Erythroblast (primary cell): ENCODE results near the gene RXRG.
A peak's percentile ranks its signal among the peaks of the same experiment; 100 is the strongest.

ENCODE experiments used
- DNase-seq, 2 experiments: peaks; one replicate each; lab custom pipeline; 2025; lab: John Stamatoyannopoulos, UW
- GATA1 ChIP-seq: IDR thresholded peaks from 2 replicates; pipeline ENCODE4 v1.6.1; 2011; ENCODE audit warnings: low read depth, mild to moderate bottlenecking, control low read depth, low read length, moderate library complexity
- POLR2A ChIP-seq: IDR thresholded peaks from 2 replicates; pipeline ENCODE4 v1.6.1; 2011; ENCODE audit warnings: mild to moderate bottlenecking, low read length

RXRG gene

DNA sequence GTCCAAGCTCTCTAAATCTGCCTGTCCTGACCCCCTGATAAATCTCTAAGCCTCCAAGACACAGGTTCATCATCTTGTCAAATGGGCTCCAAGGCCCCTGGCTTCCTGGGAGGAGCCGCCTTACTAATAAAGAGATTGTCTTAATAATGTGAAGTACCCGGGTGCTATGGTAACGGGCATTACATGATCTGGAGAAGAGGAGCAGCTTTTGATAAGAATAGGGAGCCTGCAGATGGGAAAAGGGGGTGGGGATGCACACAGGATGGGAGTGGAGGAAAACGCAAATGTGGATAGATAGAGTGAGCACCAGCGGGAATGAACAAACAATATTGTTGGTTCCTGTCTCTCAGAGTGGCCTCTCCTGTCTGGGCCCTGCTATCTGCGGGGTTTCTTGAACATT, 11.9 kb upstream of the RXRG start:
- TF ChIP-seq GATA1 (no peak), POLR2A (no peak)
- no peak for DNase-seq

DNA sequence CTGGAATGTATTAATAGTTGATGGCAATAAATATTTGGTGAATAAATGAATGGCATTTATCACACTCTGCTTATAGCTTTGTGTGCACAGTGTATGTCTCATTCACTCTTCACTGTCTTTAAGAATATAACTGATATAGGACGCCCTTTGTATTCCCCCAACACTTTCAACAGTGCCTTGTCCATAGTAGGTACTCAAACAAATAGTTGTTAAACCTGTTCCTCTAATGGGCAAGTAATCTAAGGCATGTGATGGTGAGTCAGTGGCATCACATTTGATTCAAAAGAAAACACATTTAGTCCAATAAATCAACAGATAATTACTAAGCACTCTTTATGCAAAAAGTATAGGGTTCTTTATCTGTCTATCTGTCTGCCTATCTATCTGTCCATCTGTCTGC, 11.2 kb upstream of the RXRG start:
- TF ChIP-seq GATA1 (no peak), POLR2A (no peak)
- peak in 1 of 2 experiments; percentile 9 for DNase-seq

DNA sequence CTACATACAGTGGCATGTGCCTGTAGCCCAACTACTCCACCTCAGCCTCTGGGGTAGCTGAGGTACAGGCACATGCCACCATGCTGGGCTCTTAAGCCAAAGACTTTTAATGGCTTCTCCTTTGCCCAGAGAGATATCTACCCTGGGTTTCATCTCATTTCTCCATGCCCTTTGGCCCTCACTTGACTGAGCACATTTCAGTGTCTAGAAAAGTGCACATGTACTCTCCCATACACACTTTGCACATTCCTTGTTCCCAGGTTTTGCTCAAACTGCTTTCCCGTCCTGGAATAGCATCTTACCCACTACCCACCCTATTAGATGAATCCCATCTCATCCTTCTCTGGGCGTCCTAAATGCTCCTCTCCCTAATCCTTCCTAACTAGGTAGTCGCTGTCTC, 10.2 kb upstream of the RXRG start:
- TF ChIP-seq GATA1 (no peak), POLR2A (no peak)

DNA sequence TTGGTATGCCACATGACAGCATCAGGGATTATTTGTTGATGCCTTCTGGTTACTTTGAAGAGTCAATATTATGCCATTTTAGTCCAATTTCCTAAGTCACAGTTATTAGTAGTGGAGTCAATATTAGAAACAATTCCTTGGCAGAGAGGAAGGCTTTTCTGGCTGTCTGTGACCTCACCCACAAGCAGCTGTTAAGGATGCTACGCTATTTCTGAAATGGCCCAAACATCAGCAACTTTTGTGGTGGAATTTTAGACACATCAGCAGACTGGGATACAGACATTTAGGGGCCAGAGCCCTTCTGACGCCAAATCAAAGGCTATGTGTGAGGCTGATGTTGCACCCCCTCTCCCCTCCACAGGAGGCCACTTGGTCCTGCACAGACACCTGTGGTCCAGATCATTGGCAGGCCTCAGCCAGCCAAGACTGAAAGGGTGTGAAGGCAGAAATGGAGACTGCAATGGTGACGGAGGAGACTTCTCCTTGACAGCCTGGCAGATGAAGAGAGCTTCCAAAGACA, 9.2 kb upstream of the RXRG start:
- TF ChIP-seq POLR2A: no peak
- no peak for TF ChIP-seq GATA1
- DNase-seq: no peak

More for the DNA sequence above, 10.2 kb upstream of the RXRG start:
- no peak for DNase-seq

DNA sequence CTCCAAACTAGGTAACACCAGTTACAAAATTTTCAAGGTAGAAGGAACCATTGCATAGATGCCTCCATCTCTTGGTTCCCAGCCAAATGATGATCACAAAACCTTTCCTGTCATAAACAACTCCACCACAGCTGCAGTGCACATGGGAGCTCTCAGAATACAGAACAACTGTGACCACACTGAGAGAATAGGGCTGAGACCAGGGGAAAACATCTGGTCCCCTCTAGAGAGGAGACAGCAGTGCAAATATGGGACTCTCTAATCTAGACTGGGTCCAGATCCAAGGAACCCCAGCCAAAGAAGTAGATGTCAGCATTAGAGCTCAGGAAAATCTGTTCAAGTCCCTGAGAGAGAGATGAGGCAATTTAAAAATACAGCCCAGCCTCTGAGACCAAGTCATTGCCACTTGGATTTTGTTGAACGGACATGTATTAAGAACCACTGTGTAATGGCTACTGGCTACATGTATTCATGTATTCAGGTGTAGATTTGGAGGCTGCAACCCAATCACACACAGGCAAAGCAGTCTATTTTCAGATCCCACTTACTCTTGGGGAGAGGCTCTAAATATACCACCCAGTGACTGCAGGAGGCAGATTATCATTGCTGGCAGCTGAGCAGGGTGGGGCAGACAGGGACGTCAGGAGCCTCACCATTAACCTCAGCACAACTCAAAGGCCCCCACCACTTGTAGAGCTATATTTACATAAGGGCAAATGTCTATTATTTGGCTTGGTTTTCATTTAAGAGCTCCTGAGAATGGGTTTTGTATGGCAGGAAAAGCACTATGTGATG, 7.6 kb upstream of the RXRG start:
- TF ChIP-seq POLR2A (no peak), GATA1 (no peak)

DNA sequence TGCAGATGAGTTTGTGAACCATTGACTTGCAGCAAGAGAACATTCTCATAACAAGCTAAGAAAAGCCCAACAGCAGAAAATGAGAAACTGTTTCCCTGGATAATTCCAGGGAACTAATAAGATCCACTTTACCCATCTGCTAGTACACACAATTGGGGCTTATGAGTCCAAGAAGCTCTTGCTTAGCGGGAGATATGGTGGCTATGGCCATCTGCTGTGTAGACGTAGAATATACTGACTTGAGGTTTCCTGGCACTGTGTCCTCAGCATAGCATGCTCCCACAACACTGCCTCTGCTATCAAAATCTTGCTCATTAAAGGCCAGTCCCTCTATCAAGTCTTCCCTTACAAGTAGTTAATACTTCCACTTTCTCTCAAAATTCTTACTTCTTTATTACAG, 6.8 kb upstream of the RXRG start:
- DNase-seq: no peak
- TF ChIP-seq GATA1: no peak
- TF ChIP-seq POLR2A: no peak

More for the DNA sequence above, 7.6 kb upstream of the RXRG start:
- peak; percentile 15 to 28 for DNase-seq

DNA sequence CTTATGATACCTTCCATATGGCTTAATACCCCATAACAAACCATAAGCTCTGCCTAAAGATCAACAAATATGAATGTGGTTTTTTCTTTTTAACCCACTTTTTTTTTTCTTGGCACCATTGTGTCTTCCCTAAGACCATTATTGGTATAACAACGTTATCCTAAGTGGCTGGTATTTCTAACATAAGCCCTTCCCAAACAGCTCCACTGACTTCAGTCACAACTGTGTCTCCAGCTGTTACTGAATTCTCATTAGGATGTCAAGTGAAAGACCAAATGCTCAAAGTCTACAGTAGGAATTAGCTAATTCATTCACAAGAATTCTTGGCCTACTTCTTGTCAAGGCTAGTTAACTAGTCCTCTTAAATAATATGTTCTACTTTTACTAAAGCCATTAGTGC, 4.2 kb upstream of the RXRG start:
- no peak for DNase-seq

DNA sequence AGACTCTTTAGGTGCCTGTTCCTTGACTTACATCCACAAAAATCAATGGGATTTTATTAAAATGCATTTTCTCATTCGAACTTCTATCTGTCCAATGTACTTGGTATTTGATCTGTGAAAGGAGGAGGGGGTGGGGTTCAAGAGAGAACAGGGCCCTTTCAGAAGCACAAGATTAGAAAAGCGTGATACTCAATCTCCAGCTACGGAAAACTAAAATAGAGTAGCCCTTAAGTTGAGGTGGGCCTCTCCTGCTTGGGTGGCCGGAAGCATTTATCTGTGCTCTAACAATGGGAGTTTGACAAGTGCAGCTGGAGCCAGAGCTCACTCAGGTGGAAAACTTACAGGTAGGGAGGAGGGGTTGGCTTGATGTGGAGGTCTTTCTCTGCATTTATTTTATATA, 462 bp upstream of the RXRG start:
- TF ChIP-seq GATA1 (no peak), POLR2A (no peak)
- no peak for DNase-seq

More for the DNA sequence above, 4.2 kb upstream of the RXRG start:
- TF ChIP-seq GATA1: no peak
- TF ChIP-seq POLR2A: no peak

DNA sequence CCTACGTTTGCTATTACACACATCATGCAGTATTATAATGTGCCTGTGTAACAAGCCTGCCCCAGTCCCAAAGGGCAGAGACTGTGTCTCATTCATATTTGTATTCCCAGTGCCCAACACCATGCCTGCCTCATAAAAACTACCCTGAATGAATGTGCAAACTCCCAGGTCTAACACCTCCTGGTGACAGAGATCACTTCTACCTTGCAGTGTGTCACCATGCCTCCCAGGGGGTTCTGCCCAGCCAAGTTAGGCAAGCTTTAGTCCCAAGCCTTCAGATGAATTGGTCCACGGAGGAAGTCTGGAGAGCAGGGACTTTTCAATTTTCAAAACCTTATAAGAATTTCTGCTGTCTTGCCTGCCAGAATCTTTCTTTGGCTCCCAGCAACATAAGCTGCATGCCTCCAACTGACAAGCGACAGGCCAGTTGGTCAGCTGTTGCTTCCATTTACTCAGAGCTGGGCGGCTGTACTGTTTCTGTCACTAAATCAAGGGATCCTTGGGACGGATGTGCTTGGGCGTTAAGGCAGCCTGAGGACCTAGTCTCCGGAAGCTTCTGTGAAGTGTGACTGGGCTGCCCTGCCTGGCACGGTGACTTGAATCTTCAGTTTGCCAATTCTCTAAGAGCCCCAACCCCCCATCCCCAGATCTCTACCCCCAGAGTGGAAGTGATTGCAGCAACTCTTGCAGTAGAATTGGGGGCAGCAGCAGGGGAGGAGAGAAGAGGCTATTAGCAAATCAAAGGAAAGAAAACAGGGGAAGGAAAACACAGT, 1.2 kb downstream of the RXRG start:
- TF ChIP-seq POLR2A: no peak
- no peak for TF ChIP-seq GATA1

DNA sequence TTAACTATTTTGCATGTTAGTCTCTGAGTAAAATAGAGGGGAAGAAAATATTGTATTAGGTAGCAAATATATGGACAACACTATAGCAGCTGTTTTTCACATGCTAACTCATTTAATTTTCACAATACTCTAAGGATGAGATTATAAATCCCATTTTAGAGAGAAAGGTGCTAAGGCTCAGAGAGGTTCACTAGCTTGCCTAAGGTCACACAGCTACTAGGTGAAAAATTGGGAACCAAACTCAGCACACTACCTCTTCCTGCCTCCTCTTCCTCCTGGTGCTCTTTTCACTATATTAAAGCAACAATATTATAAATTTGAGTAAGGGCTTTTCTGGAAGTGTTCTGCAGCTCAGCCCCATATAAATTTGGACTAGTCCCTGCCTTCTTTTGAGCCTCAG, 2.3 kb downstream of the RXRG start:
- DNase-seq: no peak
- TF ChIP-seq POLR2A (no peak), GATA1 (no peak)

More for the DNA sequence above, 1.2 kb downstream of the RXRG start:
- no peak for DNase-seq

DNA sequence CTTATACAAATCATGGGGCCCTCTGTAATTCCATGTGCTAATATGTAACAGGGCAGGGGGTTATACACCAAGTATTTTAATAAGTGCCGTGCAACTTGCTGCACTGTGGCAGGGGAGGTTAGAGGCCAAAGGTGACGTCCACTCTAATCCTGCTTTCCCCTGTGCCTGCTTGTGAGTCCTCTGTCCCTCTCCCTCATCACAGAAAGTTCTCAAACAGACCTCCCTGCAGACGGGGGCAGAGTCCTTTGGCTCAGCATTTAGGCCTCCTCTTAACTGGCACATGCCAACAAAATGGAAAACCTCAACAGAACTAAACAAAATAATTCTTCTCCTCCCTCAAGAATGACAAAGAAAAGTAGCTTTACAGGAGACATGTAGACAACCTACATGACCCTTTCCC, 2.9 kb downstream of the RXRG start:
- no peak for DNase-seq
- TF ChIP-seq POLR2A: no peak
- TF ChIP-seq GATA1: no peak

DNA sequence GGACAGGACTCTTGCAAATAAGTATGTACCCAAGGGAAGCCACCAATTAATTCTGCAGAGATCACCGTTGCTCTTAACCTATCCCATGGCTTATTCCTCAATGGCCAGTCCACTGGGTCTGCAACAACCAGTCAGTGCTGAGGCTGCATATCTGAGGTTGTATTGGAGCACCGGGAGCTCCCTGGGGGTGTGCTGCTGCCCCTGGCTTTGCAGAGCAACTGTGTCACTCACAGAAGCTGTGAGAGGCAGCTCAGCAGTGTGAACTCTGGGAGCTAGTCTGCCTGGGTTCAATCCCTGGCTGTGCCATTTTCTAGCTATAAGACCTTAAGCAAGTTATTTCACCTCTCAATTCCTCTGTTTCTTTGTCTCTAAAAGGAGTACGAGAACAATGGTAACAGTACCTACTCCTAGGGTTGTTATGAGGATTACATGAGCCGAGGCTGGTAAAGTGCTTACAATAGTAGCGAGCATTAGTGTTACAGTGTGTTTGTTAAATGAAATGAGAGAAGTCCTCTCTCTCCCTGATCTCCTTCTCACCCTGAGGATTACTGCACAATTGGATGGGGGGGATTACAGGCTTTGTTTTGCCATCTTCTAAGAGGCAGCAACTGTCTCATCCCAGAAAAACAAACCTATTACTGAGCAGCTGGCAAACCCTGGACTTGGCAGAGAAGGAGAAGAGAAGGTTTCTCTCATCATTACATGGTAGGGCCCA, 3.6 kb downstream of the RXRG start:
- no peak for TF ChIP-seq GATA1
- TF ChIP-seq POLR2A: no peak
- DNase-seq: no peak

DNA sequence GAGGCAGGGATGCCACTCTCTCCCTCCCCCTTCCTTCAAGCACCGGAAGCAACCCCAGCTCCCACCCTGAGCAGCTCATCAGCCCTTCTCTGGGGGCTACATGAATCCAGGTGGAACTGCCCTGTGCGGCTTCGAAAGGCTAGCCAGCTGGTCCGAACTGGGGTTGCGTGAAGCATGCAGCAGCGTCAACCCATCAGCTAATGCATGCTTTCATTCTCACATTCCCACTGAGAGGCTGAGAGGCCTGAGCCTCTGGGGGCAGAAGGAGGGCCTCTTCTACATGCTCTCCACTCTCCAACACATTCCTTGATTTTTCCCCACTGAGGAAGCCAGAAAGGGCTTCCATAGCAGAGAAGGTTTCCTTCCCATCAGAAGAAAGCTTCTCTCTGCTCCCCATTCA, 5.6 kb downstream of the RXRG start:
- TF ChIP-seq GATA1 (no peak), POLR2A (no peak)

More for the DNA sequence above, 5.6 kb downstream of the RXRG start:
- no peak for DNase-seq
